Inflammatory macrophage treated with lipopolysaccharide for 4 hours (primary cell): ENCODE data around the gene KRT4.
"Not testable (repeated sequence)": the region's sequence is repeated elsewhere in the genome, so short reads cannot be mapped to it uniquely, and the experiment has no call there.

Experiments used
- DNase-seq: peaks from one replicate; pipeline ENCODE4 v3.0.0-alpha.2; 2020

Gene KRT4

GRCh38 chr12:52813885-52814709, at the start of gene KRT4:
KRT4 (minus strand) TSS chr12:52814116; CDS start chr12:52814058, 58 bp downstream.
- DNase-seq = no peak

GRCh38 chr12:52862023-52862422, 48.1 kb upstream of the KRT4 start:
- no peak for DNase-seq

- DNase-seq = no peak
Measured at GRCh38 chr12:52861511-52861910, 47.6 kb upstream of the KRT4 start.

GRCh38 chr12:52860102-52860823, 46.3 kb upstream of the KRT4 start:
- peak; percentile 83 for DNase-seq

GRCh38 chr12:52857500-52857899, 43.6 kb upstream of the KRT4 start:
- DNase-seq = no peak

GRCh38 chr12:52856787-52857186, 42.9 kb upstream of the KRT4 start:
- DNase-seq = no peak

- not testable (repeated sequence) for DNase-seq
Measured at GRCh38 chr12:52856077-52856476, 42.2 kb upstream of the KRT4 start.

GRCh38 chr12:52851787-52852186, 37.9 kb upstream of the KRT4 start:
- no peak for DNase-seq

- no peak for DNase-seq
Measured at GRCh38 chr12:52850681-52851080, 36.8 kb upstream of the KRT4 start.

- DNase-seq = no peak
Measured at GRCh38 chr12:52849511-52849910, 35.6 kb upstream of the KRT4 start.

- no peak for DNase-seq
Measured at GRCh38 chr12:52848661-52849255, 34.8 kb upstream of the KRT4 start, which contains the start of gene KRT78. KRT78 (minus strand) TSS chr12:52848994; CDS start chr12:52848930, 64 bp downstream.

GRCh38 chr12:52847335-52848102, 33.6 kb upstream of the KRT4 start:
- peak; percentile 77 for DNase-seq

- peak; percentile 56 for DNase-seq
Measured at GRCh38 chr12:52846356-52846970, 32.5 kb upstream of the KRT4 start.

- DNase-seq = no peak
Measured at GRCh38 chr12:52845946-52846345, 32.0 kb upstream of the KRT4 start.

GRCh38 chr12:52844386-52844785, 30.5 kb upstream of the KRT4 start:
- DNase-seq = no peak

GRCh38 chr12:52839436-52840105, 25.7 kb upstream of the KRT4 start:
- no peak for DNase-seq

GRCh38 chr12:52838609-52839435, 24.9 kb upstream of the KRT4 start:
- peak; percentile 77 for DNase-seq

- DNase-seq = no peak
Measured at GRCh38 chr12:52837781-52838608, 24.1 kb upstream of the KRT4 start.

GRCh38 chr12:52837413-52837741, 23.5 kb upstream of the KRT4 start:
- peak; percentile 86 for DNase-seq
